Activated CD4-positive, alpha-beta T cell treated with anti-CD3 and anti-CD28 coated beads, Interleukin-2, amount 50 U/mL, for 1 hour (primary cell): ENCODE measurements around the gene RAP1A.
"Not testable (repeated sequence)": the region's sequence is repeated elsewhere in the genome, so short reads cannot be mapped to it uniquely, and the experiment has no call there.

Experiments
- DNase-seq: peaks from one replicate; pipeline ENCODE4 v3.0.0-alpha.2; 2020

RAP1A gene

GRCh38 chr1:111630567-111630966, 11.0 kb downstream of the RAP1A start:
- DNase-seq, result no peak

- no peak for DNase-seq
Measured at GRCh38 chr1:111631502-111631901, 11.9 kb downstream of the RAP1A start.

- not testable (repeated sequence) for DNase-seq
Measured at GRCh38 chr1:111632771-111633170, 13.2 kb downstream of the RAP1A start.

- DNase-seq, result no peak
Measured at GRCh38 chr1:111633736-111634247, 14.2 kb downstream of the RAP1A start.

- DNase-seq, result no peak
Measured at GRCh38 chr1:111635324-111636009, 15.9 kb downstream of the RAP1A start.

GRCh38 chr1:111638320-111638719, 18.7 kb downstream of the RAP1A start:
- no peak for DNase-seq

GRCh38 chr1:111639602-111640198, 20.1 kb downstream of the RAP1A start:
- no peak for DNase-seq

- DNase-seq, result no peak
Measured at GRCh38 chr1:111643097-111643496, 23.5 kb downstream of the RAP1A start.

GRCh38 chr1:111643696-111644095, 24.1 kb downstream of the RAP1A start:
- no peak for DNase-seq

- DNase-seq, result no peak
Measured at GRCh38 chr1:111644506-111644905, 24.9 kb downstream of the RAP1A start.

- DNase-seq, result no peak
Measured at GRCh38 chr1:111647736-111648135, 28.1 kb downstream of the RAP1A start.

- DNase-seq, result no peak
Measured at GRCh38 chr1:111648806-111649205, 29.2 kb downstream of the RAP1A start.

- no peak for DNase-seq
Measured at GRCh38 chr1:111649227-111649626, 29.6 kb downstream of the RAP1A start.

- DNase-seq, result no peak
Measured at GRCh38 chr1:111649648-111650047, 30.1 kb downstream of the RAP1A start.

GRCh38 chr1:111653709-111654108, 34.1 kb downstream of the RAP1A start:
- DNase-seq, result no peak

GRCh38 chr1:111654839-111655238, 35.2 kb downstream of the RAP1A start:
- DNase-seq, result no peak

GRCh38 chr1:111656086-111657017, 36.8 kb downstream of the RAP1A start:
- DNase-seq, result no peak

GRCh38 chr1:111658622-111659021, 39.0 kb downstream of the RAP1A start:
- DNase-seq, result no peak

- no peak for DNase-seq
Measured at GRCh38 chr1:111660204-111661150, 40.9 kb downstream of the RAP1A start.

GRCh38 chr1:111664652-111665051, 45.1 kb downstream of the RAP1A start:
- DNase-seq, result no peak

- no peak for DNase-seq
Measured at GRCh38 chr1:111665497-111665896, 45.9 kb downstream of the RAP1A start.

- no peak for DNase-seq
Measured at GRCh38 chr1:111666828-111667227, 47.2 kb downstream of the RAP1A start.
